KMS-11 (cell line): ENCODE measurements around the gene KRTAP21-2.

Experiments
- H2AFZ ChIP-seq: fragments of 200-600 bp; sonication (generic); 2 replicates; pipeline ENCODE4 v1.6.1; 2016; ENCODE audit warnings: antibody characterized with exemption, mixed run types, low read depth
- H3K27ac ChIP-seq: fragments of 200-600 bp; sonication (generic); 2 replicates; pipeline ENCODE4 v1.6.1; 2016; ENCODE audit warnings: mild to moderate bottlenecking, mixed run types
- H3K27me3 ChIP-seq: fragments of 200-600 bp; sonication (generic); 2 replicates; pipeline ENCODE4 v1.6.1; 2017; ENCODE audit warnings: mild to moderate bottlenecking, low read depth, mixed run types, moderate library complexity; ENCODE audit not compliant: insufficient read depth
- H3K36me3 ChIP-seq: fragments of 200-600 bp; sonication (generic); 2 replicates; pipeline ENCODE4 v1.6.1; 2017; ENCODE audit warnings: mild to moderate bottlenecking, mixed run types; ENCODE audit not compliant: insufficient read depth
- H3K4me1 ChIP-seq: fragments of 200-600 bp; sonication (generic); 2 replicates; pipeline ENCODE4 v1.6.1; 2016; ENCODE audit warnings: mild to moderate bottlenecking, low read depth, mixed run types; ENCODE audit not compliant: poor library complexity, severe bottlenecking
- H3K4me2 ChIP-seq: fragments of 200-600 bp; sonication (generic); 2 replicates; pipeline ENCODE4 v1.7.0; 2016; ENCODE audit warnings: mild to moderate bottlenecking, mixed run types
- H3K4me3 ChIP-seq: fragments of 200-600 bp; sonication (generic); IDR thresholded peaks from 2 replicates; pipeline ENCODE4 v1.6.1; 2017; ENCODE audit warnings: low read depth, low read length, mixed read lengths; ENCODE audit not compliant: insufficient read depth
- H3K79me2 ChIP-seq: fragments of 200-600 bp; sonication (generic); 2 replicates; pipeline ENCODE4 v1.6.1; 2016; ENCODE audit warnings: low read depth, mixed run types; ENCODE audit not compliant: insufficient read depth
- H3K9ac ChIP-seq: fragments of 200-600 bp; sonication (generic); 2 replicates; pipeline ENCODE4 v1.6.1; 2016; ENCODE audit warnings: mild to moderate bottlenecking, mixed run types
- H4K20me1 ChIP-seq: fragments of 200-600 bp; sonication (generic); 2 replicates; pipeline ENCODE4 v1.6.1; 2016; ENCODE audit warnings: mild to moderate bottlenecking, mixed run types; ENCODE audit not compliant: insufficient read depth
- TF ChIP-seq, protein P1 (sequence below): fragments of 200-600 bp; sonication (generic); conservative IDR thresholded peaks from 2 replicates; pipeline ENCODE4 v1.6.1; 2017; ENCODE audit warnings: low read depth, mild to moderate bottlenecking, antibody characterized with exemption, low read length, moderate library complexity, mixed read lengths

KRTAP21-2 gene

DNA sequence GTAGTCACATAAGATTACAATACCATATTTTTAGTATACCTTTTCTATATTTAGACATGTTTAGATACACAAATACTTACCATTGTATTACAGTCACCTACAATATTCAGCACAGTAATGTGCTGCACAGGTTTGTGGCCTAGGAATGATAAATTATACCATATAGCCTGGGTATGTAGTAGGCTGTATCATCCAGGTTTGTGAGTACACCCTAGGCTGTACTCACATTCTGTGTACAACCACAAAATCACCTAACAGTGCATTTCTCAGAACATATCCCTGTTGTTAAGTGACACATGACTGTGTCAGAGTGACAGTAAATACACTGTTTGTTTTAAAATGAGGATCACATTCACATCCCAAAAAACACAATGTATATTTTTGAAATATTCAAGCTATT is 39.6 kb downstream of the KRTAP21-2 start:
- Histone ChIP-seq H3K9ac (no peak overlapping the region), H3K27me3 (no peaks in the 10 kb centered on the region)

More for the DNA sequence above, 39.6 kb downstream of the KRTAP21-2 start:
- H4K20me1 ChIP-seq: no peaks in the 10 kb centered on the region
- TF ChIP-seq, protein P1, sequence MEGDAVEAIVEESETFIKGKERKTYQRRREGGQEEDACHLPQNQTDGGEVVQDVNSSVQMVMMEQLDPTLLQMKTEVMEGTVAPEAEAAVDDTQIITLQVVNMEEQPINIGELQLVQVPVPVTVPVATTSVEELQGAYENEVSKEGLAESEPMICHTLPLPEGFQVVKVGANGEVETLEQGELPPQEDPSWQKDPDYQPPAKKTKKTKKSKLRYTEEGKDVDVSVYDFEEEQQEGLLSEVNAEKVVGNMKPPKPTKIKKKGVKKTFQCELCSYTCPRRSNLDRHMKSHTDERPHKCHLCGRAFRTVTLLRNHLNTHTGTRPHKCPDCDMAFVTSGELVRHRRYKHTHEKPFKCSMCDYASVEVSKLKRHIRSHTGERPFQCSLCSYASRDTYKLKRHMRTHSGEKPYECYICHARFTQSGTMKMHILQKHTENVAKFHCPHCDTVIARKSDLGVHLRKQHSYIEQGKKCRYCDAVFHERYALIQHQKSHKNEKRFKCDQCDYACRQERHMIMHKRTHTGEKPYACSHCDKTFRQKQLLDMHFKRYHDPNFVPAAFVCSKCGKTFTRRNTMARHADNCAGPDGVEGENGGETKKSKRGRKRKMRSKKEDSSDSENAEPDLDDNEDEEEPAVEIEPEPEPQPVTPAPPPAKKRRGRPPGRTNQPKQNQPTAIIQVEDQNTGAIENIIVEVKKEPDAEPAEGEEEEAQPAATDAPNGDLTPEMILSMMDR: no peak
- no peaks in the 10 kb centered on the region for H3K36me3 ChIP-seq
- no peaks in the 10 kb centered on the region for H3K4me1 ChIP-seq
- no peak overlapping the region for H3K4me2 ChIP-seq
- no peak overlapping the region for H3K4me3 ChIP-seq
- H2AFZ ChIP-seq: no peak overlapping the region
- no peak overlapping the region for H3K27ac ChIP-seq
- H3K79me2 ChIP-seq: no peaks in the 10 kb centered on the region
